Measurements from ENCODE around the gene IRF8. TPM values are rescaled to one million over a fixed set of nuclear protein-coding genes. Genes with fewer than 3 reads are reported as not detected.
"Not testable (repeated sequence)": the region's sequence is repeated elsewhere in the genome, so short reads cannot be mapped to it uniquely, and the experiment has no call there.

Gene IRF8
- total RNA-seq, 1 experiment from 2014 or later, result 29.5 TPM

DNA sequence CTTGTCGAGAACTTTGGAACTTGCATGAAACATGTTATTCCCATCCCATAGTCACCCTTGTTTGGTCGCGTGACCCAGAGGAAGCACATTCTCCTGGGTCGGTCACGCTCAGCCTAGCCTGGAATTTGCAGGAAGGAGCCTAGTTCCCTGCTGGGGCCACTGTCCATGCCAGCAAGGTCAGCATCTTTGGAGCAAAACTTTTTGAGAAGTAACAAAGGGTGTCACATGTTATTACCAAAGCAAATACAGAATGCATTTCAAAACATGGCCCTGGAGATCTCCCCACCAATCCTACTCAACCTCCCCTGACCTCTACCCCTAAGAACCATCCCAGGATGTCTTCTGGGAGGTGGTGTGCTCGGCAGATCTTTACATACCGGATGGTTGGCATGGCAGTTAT is 26.2 kb upstream of the IRF8 start:
- CTCF ChIA-PET, result no interaction called here
- no peaks in the 10 kb centered on the region for H3K27me3 Mint-ChIP-seq (ENCODE audit: insufficient read depth, unreplicated experiment)
- POLR2A ChIA-PET, result no interaction called here
- intact Hi-C loops (cut with micrococcal nuclease; ENCODE audit: unreplicated experiment), result no loop called here
- H3K4me3 ChIP-seq (ENCODE audit: low read depth, low read length), result no peak overlapping the region
- no TSS peak for BruUV-seq (replicated peaks)
- H3K4me3 Mint-ChIP-seq (ENCODE audit: unreplicated experiment), result no peak overlapping the region
- H3K9me3 ChIP-seq, result no peaks in the 10 kb centered on the region; the same call in 1 of the 2 replicates
- peaks cover 13% of the 10 kb centered on the region for H3K4me1 ChIP-seq
- peaks cover 7% of the 10 kb centered on the region for H3K36me3 Mint-ChIP-seq (ENCODE audit: insufficient read depth, unreplicated experiment)
- H3K36me3 ChIP-seq (ENCODE audit: control insufficient read depth, insufficient read depth, low read length), result no peaks in the 10 kb centered on the region
- H3K4me1 Mint-ChIP-seq (ENCODE audit: low read depth, unreplicated experiment), result peaks cover 28% of the 10 kb centered on the region
- TF ChIP-seq, protein P1, sequence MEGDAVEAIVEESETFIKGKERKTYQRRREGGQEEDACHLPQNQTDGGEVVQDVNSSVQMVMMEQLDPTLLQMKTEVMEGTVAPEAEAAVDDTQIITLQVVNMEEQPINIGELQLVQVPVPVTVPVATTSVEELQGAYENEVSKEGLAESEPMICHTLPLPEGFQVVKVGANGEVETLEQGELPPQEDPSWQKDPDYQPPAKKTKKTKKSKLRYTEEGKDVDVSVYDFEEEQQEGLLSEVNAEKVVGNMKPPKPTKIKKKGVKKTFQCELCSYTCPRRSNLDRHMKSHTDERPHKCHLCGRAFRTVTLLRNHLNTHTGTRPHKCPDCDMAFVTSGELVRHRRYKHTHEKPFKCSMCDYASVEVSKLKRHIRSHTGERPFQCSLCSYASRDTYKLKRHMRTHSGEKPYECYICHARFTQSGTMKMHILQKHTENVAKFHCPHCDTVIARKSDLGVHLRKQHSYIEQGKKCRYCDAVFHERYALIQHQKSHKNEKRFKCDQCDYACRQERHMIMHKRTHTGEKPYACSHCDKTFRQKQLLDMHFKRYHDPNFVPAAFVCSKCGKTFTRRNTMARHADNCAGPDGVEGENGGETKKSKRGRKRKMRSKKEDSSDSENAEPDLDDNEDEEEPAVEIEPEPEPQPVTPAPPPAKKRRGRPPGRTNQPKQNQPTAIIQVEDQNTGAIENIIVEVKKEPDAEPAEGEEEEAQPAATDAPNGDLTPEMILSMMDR (IDR thresholded peaks at IDR 0.05; ENCODE audit: insufficient read depth in 1 of 2, low read depth in 1 of 2, low read length in 1 of 2, severe bottlenecking in 1 of 2, unreplicated experiment in 1 of 2), result no peak
- H3K27me3 ChIP-seq (replicated peaks; ENCODE audit: control insufficient read depth, insufficient read depth, low read length), result no peaks in the 10 kb centered on the region
- no peak for DNase-seq
- no peak overlapping the region for H3K27ac Mint-ChIP-seq (ENCODE audit: unreplicated experiment)
- H3K9me3 Mint-ChIP-seq (ENCODE audit: unreplicated experiment), result peaks cover 12% of the 10 kb centered on the region

DNA sequence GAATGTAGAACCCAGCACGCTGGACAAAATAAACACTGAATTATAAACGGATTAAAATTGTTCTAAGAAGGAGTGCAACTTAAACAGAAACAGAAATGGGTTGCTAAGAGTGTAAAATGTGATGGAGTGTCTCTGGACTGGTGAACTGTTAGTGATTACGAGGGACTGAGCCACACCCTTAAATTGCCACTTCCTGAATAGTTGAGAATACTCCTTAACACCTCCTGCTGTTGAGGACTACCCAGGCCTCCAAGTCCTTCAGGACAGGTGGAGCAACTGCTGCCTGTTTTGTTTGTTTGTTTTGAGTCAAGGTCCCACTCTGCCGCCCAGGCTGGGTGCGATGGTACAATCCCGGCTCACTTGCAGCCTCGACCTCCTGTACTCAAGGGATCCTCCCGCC is 25.8 kb upstream of the IRF8 start:
- intact Hi-C loops (cut with micrococcal nuclease; ENCODE audit: unreplicated experiment), result no loop called here
- H3K36me3 ChIP-seq (ENCODE audit: control insufficient read depth, insufficient read depth, low read length), result no peaks in the 10 kb centered on the region
- Mint-ChIP-seq H3K4me3 (ENCODE audit: unreplicated experiment) (no peak overlapping the region), H3K27me3 (ENCODE audit: insufficient read depth, unreplicated experiment) (no peaks in the 10 kb centered on the region), H3K9me3 (ENCODE audit: unreplicated experiment) (peaks cover 8% of the 10 kb centered on the region), H3K36me3 (ENCODE audit: insufficient read depth, unreplicated experiment) (peaks cover 7% of the 10 kb centered on the region), H3K27ac (ENCODE audit: unreplicated experiment) (no peak overlapping the region), H3K4me1 (ENCODE audit: low read depth, unreplicated experiment) (peaks cover 28% of the 10 kb centered on the region)
- DNase-seq, result no peak
- H3K27me3 ChIP-seq (replicated peaks; ENCODE audit: control insufficient read depth, insufficient read depth, low read length), result no peaks in the 10 kb centered on the region
- H3K4me3 ChIP-seq (ENCODE audit: low read depth, low read length), result no peak overlapping the region
- H3K9me3 ChIP-seq, result no peaks in the 10 kb centered on the region
- ChIA-PET POLR2A (no interaction called here), CTCF (no interaction called here)
- peaks cover 13% of the 10 kb centered on the region for H3K4me1 ChIP-seq
- TF ChIP-seq, protein P1 (IDR thresholded peaks at IDR 0.05; ENCODE audit: insufficient read depth in 1 of 2, low read depth in 1 of 2, low read length in 1 of 2, severe bottlenecking in 1 of 2, unreplicated experiment in 1 of 2), result no peak
- BruUV-seq (replicated peaks), result no TSS peak

DNA sequence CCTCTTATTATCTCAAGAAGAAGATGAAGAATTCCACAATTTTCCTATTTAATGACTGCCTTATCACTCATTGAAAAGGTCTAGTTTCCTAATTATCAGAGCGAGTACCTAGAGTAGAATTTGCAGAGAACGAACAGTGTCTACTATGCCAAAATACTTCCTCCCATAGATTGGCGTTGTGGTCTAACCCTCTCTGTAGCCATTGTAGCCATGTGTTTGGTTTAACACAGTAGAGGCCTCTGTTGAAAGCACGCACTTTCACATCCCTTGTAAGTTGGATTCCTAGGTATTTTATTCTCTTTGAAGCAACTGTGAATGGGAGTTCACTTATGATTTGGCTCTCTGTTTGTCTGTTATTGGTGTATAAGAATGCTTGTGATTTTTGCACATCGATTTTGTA is 24.9 kb upstream of the IRF8 start:
- H3K4me3 ChIP-seq (ENCODE audit: low read depth, low read length); H3K36me3 ChIP-seq (ENCODE audit: control insufficient read depth, insufficient read depth, low read length); POLR2A ChIA-PET; H3K9me3 ChIP-seq; H3K27me3 ChIP-seq (replicated peaks; ENCODE audit: control insufficient read depth, insufficient read depth, low read length); CTCF ChIA-PET; H3K27ac Mint-ChIP-seq (ENCODE audit: unreplicated experiment); H3K4me3 Mint-ChIP-seq (ENCODE audit: unreplicated experiment); intact Hi-C loops (cut with micrococcal nuclease; ENCODE audit: unreplicated experiment); H3K36me3 Mint-ChIP-seq (ENCODE audit: insufficient read depth, unreplicated experiment); DNase-seq; BruUV-seq (replicated peaks); H3K9me3 Mint-ChIP-seq (ENCODE audit: unreplicated experiment); H3K27me3 Mint-ChIP-seq (ENCODE audit: insufficient read depth, unreplicated experiment): not testable (repeated sequence)
- H3K4me1 Mint-ChIP-seq (ENCODE audit: low read depth, unreplicated experiment), result peaks cover 21% of the 10 kb centered on the region
- H3K4me1 ChIP-seq, result peaks cover 13% of the 10 kb centered on the region

DNA sequence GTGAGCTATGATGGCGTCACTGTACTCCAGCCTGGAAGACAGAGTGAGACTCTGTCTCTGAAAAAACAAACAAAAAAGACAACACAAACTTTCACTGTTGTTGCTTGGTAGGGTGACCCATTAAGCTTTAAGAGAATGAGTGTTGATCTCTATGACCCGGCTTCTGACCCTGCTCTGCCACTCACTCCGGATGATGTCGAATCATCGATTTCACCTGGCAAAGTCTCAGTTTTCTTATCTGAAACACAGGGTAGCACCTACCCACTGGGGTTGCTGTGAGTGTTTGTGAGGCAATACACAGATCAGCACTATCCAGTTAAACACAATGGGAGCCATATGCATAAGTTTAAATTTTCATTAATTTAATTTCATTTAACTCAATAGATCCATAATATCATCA is 20.6 kb upstream of the IRF8 start:
- ChIA-PET POLR2A (no interaction called here), CTCF (interaction anchor here (0.5 to 1.0 kb wide), 2 partner anchors 57 kb away, joined by 3 to 4 read pairs; no protein-coding TSS in a partner anchor)
- no TSS peak for BruUV-seq (replicated peaks)
- DNase-seq, result no peak
- H3K4me3 ChIP-seq (ENCODE audit: low read depth, low read length), result no peak overlapping the region
- no peaks in the 10 kb centered on the region for H3K9me3 ChIP-seq
- peaks cover 19% of the 10 kb centered on the region for H3K4me1 ChIP-seq
- H3K27me3 ChIP-seq (replicated peaks; ENCODE audit: control insufficient read depth, insufficient read depth, low read length), result no peaks in the 10 kb centered on the region
- Mint-ChIP-seq H3K4me1 (ENCODE audit: low read depth, unreplicated experiment) (peaks cover 18% of the 10 kb centered on the region), H3K9me3 (ENCODE audit: unreplicated experiment) (no peaks in the 10 kb centered on the region), H3K27ac (ENCODE audit: unreplicated experiment) (no peak overlapping the region), H3K4me3 (ENCODE audit: unreplicated experiment) (no peak overlapping the region), H3K36me3 (ENCODE audit: insufficient read depth, unreplicated experiment) (no peaks in the 10 kb centered on the region), H3K27me3 (ENCODE audit: insufficient read depth, unreplicated experiment) (no peaks in the 10 kb centered on the region)
- H3K36me3 ChIP-seq (ENCODE audit: control insufficient read depth, insufficient read depth, low read length), result no peaks in the 10 kb centered on the region
- intact Hi-C loops (cut with micrococcal nuclease; ENCODE audit: unreplicated experiment), result no loop called here
- TF ChIP-seq, protein P1 (IDR thresholded peaks at IDR 0.05; ENCODE audit: insufficient read depth in 1 of 2, low read depth in 1 of 2, low read length in 1 of 2, severe bottlenecking in 1 of 2, unreplicated experiment in 1 of 2), result no peak

Measured in Caco-2 (cell line).